Liver (tissue), 9 donors: ENCODE measurements around the gene BNIP1. TPM values are rescaled to one million over a fixed set of nuclear protein-coding genes. Genes with fewer than 3 reads are reported as not detected.

Experiments
- DNase-seq: peaks from one replicate; pipeline ENCODE4 v3.0.0-alpha.2; 2017; ENCODE audit warnings: low spot score
- H3K27ac ChIP-seq, 2 donors: one replicate each; pipeline ENCODE4 v1.7.0; 2013; ENCODE audit warnings: inconsistent platforms in 2 of 2, low read length in 2 of 2, control low read depth in 1 of 2, low read depth in 1 of 2, mild to moderate bottlenecking in 1 of 2
- H3K27me3 ChIP-seq, 4 donors: one replicate each; pipeline versions ENCODE4 v1.6.1 to v1.7.0; 2013; ENCODE audit warnings: low read length in 3 of 4, inconsistent platforms in 1 of 4, mild to moderate bottlenecking in 1 of 4, moderate library complexity in 1 of 4; ENCODE audit not compliant: control insufficient read depth in 4 of 4, insufficient read depth in 4 of 4
- H3K36me3 ChIP-seq, 4 donors: one replicate each; pipeline versions ENCODE4 v1.6.1 to v1.7.0; 2013; ENCODE audit warnings: low read length in 3 of 4, mild to moderate bottlenecking in 3 of 4, low read depth in 1 of 4, moderate library complexity in 1 of 4; ENCODE audit not compliant: control insufficient read depth in 4 of 4, insufficient read depth in 3 of 4
- H3K4me1 ChIP-seq, 4 donors: one replicate each; pipeline versions ENCODE4 v1.6.1 to v1.7.0; 2013; ENCODE audit warnings: low read length in 3 of 4, mild to moderate bottlenecking in 3 of 4, moderate library complexity in 1 of 4; ENCODE audit not compliant: control insufficient read depth in 4 of 4, insufficient read depth in 4 of 4
- H3K4me3 ChIP-seq, 3 donors: one replicate each; pipeline versions ENCODE4 v1.6.1 to v1.7.0; 2013; ENCODE audit warnings: low read length in 3 of 3, control low read depth in 1 of 3, low read depth in 1 of 3, mild to moderate bottlenecking in 1 of 3
- H3K9ac ChIP-seq, 2 donors: one replicate each; pipeline ENCODE4 v1.7.0; 2013; ENCODE audit warnings: low read length in 2 of 2, mild to moderate bottlenecking in 2 of 2, moderate library complexity in 2 of 2, control low read depth in 1 of 2, low read depth in 1 of 2
- H3K9me3 ChIP-seq, 4 donors: one replicate each; pipeline versions ENCODE4 v1.6.1 to v1.7.0; 2013; ENCODE audit warnings: low read length in 3 of 4; ENCODE audit not compliant: control insufficient read depth in 4 of 4
- ATF3 ChIP-seq: IDR thresholded peaks from 2 replicates; pipeline ENCODE4 v1.6.1; 2016; ENCODE audit warnings: antibody characterized with exemption
- FOXA1 ChIP-seq: IDR thresholded peaks from 2 replicates; pipeline ENCODE4 v1.6.1; 2016; ENCODE audit warnings: antibody characterized with exemption
- FOXA2 ChIP-seq: IDR thresholded peaks from 2 replicates; pipeline ENCODE4 v1.6.1; 2016; ENCODE audit warnings: antibody characterized with exemption
- GABPA ChIP-seq, 2 donors: IDR thresholded peaks in 1 of 2; conservative IDR thresholded peaks in 1 of 2; 2 replicates each; pipeline ENCODE4 v1.6.1; 2016; ENCODE audit warnings: antibody characterized with exemption in 2 of 2, mild to moderate bottlenecking in 1 of 2, moderate library complexity in 1 of 2
- HNF4A ChIP-seq, 2 donors: conservative IDR thresholded peaks; 2 replicates each; pipeline ENCODE4 v1.6.1; 2016; ENCODE audit warnings: antibody characterized with exemption in 2 of 2, mild to moderate bottlenecking in 2 of 2
- HNF4G ChIP-seq: IDR thresholded peaks from 2 replicates; pipeline ENCODE4 v1.6.1; 2016; ENCODE audit warnings: antibody characterized with exemption
- MAX ChIP-seq: IDR thresholded peaks from 2 replicates; pipeline ENCODE4 v1.6.1; 2016; ENCODE audit warnings: antibody characterized with exemption
- NR2F2 ChIP-seq: IDR thresholded peaks from 2 replicates; pipeline ENCODE4 v1.6.1; 2016; ENCODE audit warnings: antibody characterized with exemption
- RAD21 ChIP-seq, 2 donors: IDR thresholded peaks; 2 replicates each; pipeline ENCODE4 v1.6.1; 2016; ENCODE audit warnings: antibody characterized with exemption in 2 of 2, mild to moderate bottlenecking in 2 of 2
- REST ChIP-seq: IDR thresholded peaks from 2 replicates; pipeline ENCODE4 v1.6.1; 2016; ENCODE audit warnings: antibody characterized with exemption, mild to moderate bottlenecking
- RXRA ChIP-seq, 2 donors: IDR thresholded peaks; 2 replicates each; pipeline ENCODE4 v1.6.1; 2017 to 2018; ENCODE audit warnings: antibody characterized with exemption in 2 of 2, mild to moderate bottlenecking in 1 of 2
- TAF1 ChIP-seq: conservative IDR thresholded peaks from 2 replicates; pipeline ENCODE4 v1.6.1; 2016; ENCODE audit warnings: antibody characterized with exemption, mild to moderate bottlenecking
- YY1 ChIP-seq: IDR thresholded peaks from 2 replicates; pipeline ENCODE4 v1.6.1; 2016; ENCODE audit warnings: antibody characterized with exemption, mild to moderate bottlenecking
- ZBTB33 ChIP-seq: IDR thresholded peaks from 2 replicates; pipeline ENCODE4 v1.6.1; 2016; ENCODE audit warnings: antibody characterized with exemption
- WGBS: extraction: QIAGEN DNeasy Blood & Tissue Kit; methylation state at CpG from one replicate; pipeline ENCODE4 v1.1.7; 2013; 5-methylcytosine and 5-hydroxymethylcytosine counted together
- polyA plus RNA-seq, 2 donors: library from polyadenylated mRNA; stranded (reverse) in 1 of 2; unstranded in 1 of 2; fragments of 200-250 nt in 1 of 2; fragments of >200 nt in 1 of 2; fragmentation: Nextera tagmentation in 1 of 2; extraction: Ambion mirVana in 1 of 2; gene quantifications; one replicate each; pipeline versions ENCODE4 v1.2.1 to v1.2.3, GENCODE V29; 2013 to 2015
- total RNA-seq, 2 donors: library from RNA; depleted of rRNA; stranded (reverse); fragments of >200 nt; gene quantifications; one replicate each; pipeline ENCODE4 v1.2.3, GENCODE V29; 2014
- donor health status: healthy.
- donor health status: healthy.
- donor health status: healthy.
- donor health status: healthy.
- donor health status: healthy.

Gene BNIP1
- total and polyA plus RNA-seq, 4 donors = 4.8 to 6.9 (median 5.3) TPM

GRCh38 chr5:173205916-173206315 lies 61.6 kb downstream of the BNIP1 start:
- H3K4me1 ChIP-seq = no peaks in the 10 kb centered on the region
- no peaks in the 10 kb centered on the region for H3K27me3 ChIP-seq
- H3K9ac ChIP-seq = no peak overlapping the region
- H3K27ac ChIP-seq = no peak overlapping the region
- no peaks in the 10 kb centered on the region for H3K9me3 ChIP-seq
- no peaks in the 10 kb centered on the region for H3K36me3 ChIP-seq
- TF ChIP-seq RAD21 (IDR thresholded peaks at IDR 0.05) = no peak
- no peak for TF ChIP-seq HNF4A (conservative IDR thresholded peaks at IDR 0.05)
- TF ChIP-seq MAX = no peak
- no peak for TF ChIP-seq FOXA1
- no peak for TF ChIP-seq RXRA (IDR thresholded peaks at IDR 0.05)
- TF ChIP-seq NR2F2 = no peak
- no peak for TF ChIP-seq FOXA2
- H3K4me3 ChIP-seq = no peak overlapping the region
- WGBS = 74% methylated on average over 6 of the region's 6 CpGs
- DNase-seq = no peak

- Histone ChIP-seq H3K4me1 (no peaks in the 10 kb centered on the region), H3K4me3 (no peak overlapping the region), H3K36me3 (no peaks in the 10 kb centered on the region), H3K27ac (no peak overlapping the region), H3K27me3 (no peaks in the 10 kb centered on the region), H3K9ac (no peak overlapping the region), H3K9me3 (no peaks in the 10 kb centered on the region)
- WGBS = 90% methylated on average over 7 of the region's 7 CpGs
- no peak for DNase-seq
- TF ChIP-seq GABPA (IDR thresholded peaks at IDR 0.05 in 1 of 2, conservative IDR thresholded peaks at IDR 0.05 in 1 of 2) = no peak
- TF ChIP-seq FOXA2 = no peak
- no peak for TF ChIP-seq MAX
- TF ChIP-seq REST = no peak
- TF ChIP-seq RAD21 (IDR thresholded peaks at IDR 0.05) = no peak
- no peak for TF ChIP-seq TAF1
- no peak for TF ChIP-seq ATF3
Measured at GRCh38 chr5:173208296-173208695, 64.0 kb downstream of the BNIP1 start.

GRCh38 chr5:173210877-173211276 lies 66.5 kb downstream of the BNIP1 start:
- H3K9ac ChIP-seq = no peak overlapping the region
- WGBS = 89% methylated on average over 8 of the region's 8 CpGs
- no peaks in the 10 kb centered on the region for H3K9me3 ChIP-seq
- H3K27me3 ChIP-seq = no peaks in the 10 kb centered on the region
- H3K4me3 ChIP-seq = no peak overlapping the region
- no peak for DNase-seq
- no peaks in the 10 kb centered on the region for H3K4me1 ChIP-seq
- H3K27ac ChIP-seq = no peak overlapping the region
- no peak for TF ChIP-seq RAD21 (IDR thresholded peaks at IDR 0.05)
- no peak for TF ChIP-seq HNF4G
- TF ChIP-seq YY1 = no peak
- TF ChIP-seq ZBTB33 = no peak
- no peaks in the 10 kb centered on the region for H3K36me3 ChIP-seq
